Measurements from ENCODE around the gene CDC20B.

The CDC20B gene

DNA sequence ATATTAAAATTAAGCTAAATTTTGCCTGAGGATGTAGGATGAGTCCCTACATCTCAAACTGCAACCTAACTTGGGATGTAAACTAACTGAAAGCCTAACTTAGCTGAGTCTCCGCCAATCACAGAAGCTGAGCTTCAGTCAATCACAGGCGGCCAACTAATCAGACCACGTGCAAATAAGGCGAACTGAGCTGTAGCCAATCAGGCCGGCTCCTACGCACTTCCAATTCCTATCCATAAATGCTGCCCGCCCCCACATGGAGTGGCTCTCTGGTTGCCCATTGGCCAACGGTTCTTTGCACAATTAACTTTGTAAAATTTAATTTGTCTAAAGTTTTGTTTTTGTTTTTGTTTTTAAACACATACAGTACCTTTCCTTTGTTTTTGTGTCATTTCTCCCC is 26.9 kb downstream of the CDC20B start:
- no peak for TF ChIP-seq CTCF (IDR thresholded peaks at IDR 0.05; ENCODE audit: low read depth, low read length, missing control alignments)
- no peak for DNase-seq (ENCODE audit: low read depth)
- H3K4me3 ChIP-seq (ENCODE audit: low read depth, low read length) = no peak overlapping the region

DNA sequence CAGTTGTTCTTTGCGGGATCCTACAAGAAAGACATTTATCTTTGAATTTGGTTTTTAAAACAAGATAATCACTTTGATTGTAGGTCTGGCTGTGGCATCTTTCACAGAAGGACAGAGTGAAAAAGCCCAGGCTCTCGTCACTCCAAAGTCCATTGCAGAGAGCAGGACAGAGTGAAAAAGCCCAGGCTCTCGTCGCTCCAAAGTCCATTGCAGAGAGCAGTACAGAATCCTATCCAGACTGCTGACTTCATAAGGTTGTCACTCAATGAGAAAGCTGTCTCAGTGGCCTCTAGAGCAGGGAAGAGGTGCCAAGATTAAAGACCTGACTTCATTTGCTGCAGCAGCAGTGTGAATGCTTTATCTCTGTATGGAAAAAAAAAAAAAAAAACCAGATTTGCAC is 29.4 kb downstream of the CDC20B start:
- no peak for TF ChIP-seq CTCF (IDR thresholded peaks at IDR 0.05; ENCODE audit: low read depth, low read length, missing control alignments)
- H3K4me3 ChIP-seq (ENCODE audit: low read depth, low read length) = no peak overlapping the region
- DNase-seq (ENCODE audit: low read depth) = no peak

- TF ChIP-seq CTCF (IDR thresholded peaks at IDR 0.05; ENCODE audit: low read depth, low read length, missing control alignments) = no peak
- no peak overlapping the region for H3K4me3 ChIP-seq (ENCODE audit: low read depth, low read length)
- no peak for DNase-seq (ENCODE audit: low read depth)
Measured at GRCh38 chr5:55141945-55142690, 30.9 kb downstream of the CDC20B start.

DNA sequence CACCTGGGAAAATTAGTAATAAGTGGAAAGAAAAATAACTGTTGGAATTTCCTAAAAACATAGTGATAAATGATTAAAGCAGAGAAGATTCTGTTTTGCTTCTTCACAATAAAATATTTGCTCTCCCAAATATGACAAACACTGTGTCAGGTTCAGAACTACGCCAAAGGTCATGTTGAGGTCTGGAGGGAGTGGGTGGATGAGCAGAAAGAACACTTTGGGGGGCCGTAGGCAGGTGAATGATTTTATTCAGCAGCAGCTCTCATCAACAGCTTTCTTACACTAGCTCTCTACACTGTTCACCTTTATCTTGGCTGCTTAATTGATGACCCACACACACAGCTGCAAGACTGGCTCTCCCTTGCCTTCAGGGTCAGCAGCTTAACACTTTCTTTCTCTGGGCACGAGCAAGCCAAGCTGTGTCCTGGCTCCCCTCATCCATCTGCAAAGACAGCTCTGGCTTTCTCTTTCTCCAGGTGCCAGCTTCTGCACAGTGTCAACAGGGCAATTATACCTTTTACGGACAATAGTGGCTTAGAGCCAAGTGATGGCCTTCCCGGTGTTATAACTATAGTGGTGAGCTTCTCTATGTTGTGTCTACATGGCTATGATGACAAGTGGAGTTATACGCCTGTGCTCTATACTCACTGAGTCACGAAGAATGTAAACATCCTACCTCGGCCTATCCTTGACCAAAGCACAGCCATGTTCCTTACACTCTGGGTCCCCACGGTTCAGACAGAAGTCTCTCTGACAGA is 31.9 kb downstream of the CDC20B start:
- TF ChIP-seq CTCF (IDR thresholded peaks at IDR 0.05; ENCODE audit: low read depth, low read length, missing control alignments) = no peak
- H3K4me3 ChIP-seq (ENCODE audit: low read depth, low read length) = no peak overlapping the region
- DNase-seq (ENCODE audit: low read depth) = no peak

- TF ChIP-seq CTCF (IDR thresholded peaks at IDR 0.05; ENCODE audit: low read depth, low read length, missing control alignments) = no peak
- no peak for DNase-seq (ENCODE audit: low read depth)
- no peak overlapping the region for H3K4me3 ChIP-seq (ENCODE audit: low read depth, low read length)
Measured at GRCh38 chr5:55136521-55136920, 36.5 kb downstream of the CDC20B start.

DNA sequence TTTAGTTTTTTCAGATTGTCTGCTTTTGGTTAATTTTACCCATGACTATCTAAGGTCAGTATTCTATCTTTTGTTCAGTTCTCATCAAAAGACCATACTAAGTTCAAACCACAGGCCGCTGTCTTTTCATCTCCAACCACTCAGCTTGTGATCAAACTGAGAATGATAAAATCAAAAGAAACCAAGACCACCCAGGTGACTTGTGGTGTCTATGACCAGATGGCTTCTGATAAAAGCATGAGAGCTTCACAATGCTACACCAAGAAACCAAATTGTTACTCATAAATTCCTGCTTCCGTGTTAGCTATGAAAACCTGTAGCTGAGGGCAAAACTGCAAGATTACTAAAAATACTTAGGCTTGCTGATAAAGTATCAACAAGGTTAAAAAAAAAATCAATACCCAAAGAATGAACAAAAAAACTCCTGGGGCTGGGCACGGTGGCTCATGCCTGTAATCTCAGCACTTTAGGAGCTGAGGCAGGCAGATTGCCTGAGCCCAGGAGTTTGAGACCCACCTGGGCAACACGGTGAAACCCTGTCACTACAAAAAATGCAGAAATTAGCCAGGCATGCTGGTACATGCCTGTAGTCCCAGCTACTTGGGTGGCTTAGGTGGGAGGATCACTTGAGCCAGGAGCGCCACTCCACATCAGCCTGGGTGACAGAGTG is 38.8 kb downstream of the CDC20B start:
- no peak overlapping the region for H3K4me3 ChIP-seq (ENCODE audit: low read depth, low read length)
- no peak for TF ChIP-seq CTCF (IDR thresholded peaks at IDR 0.05; ENCODE audit: low read depth, low read length, missing control alignments)
- DNase-seq (ENCODE audit: low read depth) = no peak

All from GM12864 (cell line).